Thyroid gland (tissue), 4 donors: ENCODE data around the gene BOLA2B. TPM values are rescaled to one million over a fixed set of nuclear protein-coding genes. Genes with fewer than 3 reads are reported as not detected.

Experiments used
- DNase-seq, 2 donors: peaks; one replicate each; pipeline ENCODE4 v3.0.0-alpha.2; 2019
- H3K27ac ChIP-seq, 3 donors: fragments of 200-600 bp; sonication (generic); 1 replicate in 2 of 3; 2 replicates in 1 of 3; pipeline ENCODE4 v1.5.1; 2016 to 2019; ENCODE audit warnings: mild to moderate bottlenecking in 1 of 3, moderate library complexity in 1 of 3
- H3K27me3 ChIP-seq: fragments of 200-600 bp; sonication (generic); one replicate; pipeline ENCODE4 v1.5.1; 2019
- H3K36me3 ChIP-seq, 2 donors: fragments of 200-600 bp; sonication (generic); one replicate each; pipeline ENCODE4 v1.5.1; 2016 to 2019
- H3K4me1 ChIP-seq, 2 donors: fragments of 200-600 bp; sonication (generic); one replicate each; pipeline ENCODE4 v1.5.1; 2017 to 2019
- H3K4me3 ChIP-seq, 3 donors: fragments of 200-600 bp; sonication (generic); replicated peaks in 1 of 3; 1 replicate in 2 of 3; 2 replicates in 1 of 3; pipeline ENCODE4 v1.5.1; 2016; ENCODE audit warnings: mild to moderate bottlenecking in 1 of 3
- H3K9me3 ChIP-seq: fragments of 200-600 bp; sonication (generic); one replicate; pipeline ENCODE4 v1.5.1; 2017
- CTCF ChIP-seq, 6 experiments: fragments of 200-600 bp in 3 of 6; fragments of 450-650 bp in 3 of 6; sonication (generic) in 3 of 6; IDR thresholded peaks; one replicate each; pipeline ENCODE4 v1.5.1; 2016 to 2019; ENCODE audit warnings: antibody characterized with exemption in 6 of 6, mild to moderate bottlenecking in 2 of 6, inconsistent platforms in 1 of 6, moderate library complexity in 1 of 6
- POLR2A ChIP-seq, 2 donors: fragments of 450-650 bp; IDR thresholded peaks; one replicate each; pipeline ENCODE4 v1.6.1; 2017; ENCODE audit warnings: antibody characterized with exemption in 2 of 2, mild to moderate bottlenecking in 2 of 2, moderate library complexity in 1 of 2
- WGBS, 2 donors: methylation state at CpG; one replicate each; pipeline ENCODE4 v1.1.5; 2017; 5-methylcytosine and 5-hydroxymethylcytosine counted together
- intact Hi-C: fragments of 100-400 bp; cut with DNase I; formaldehyde crosslinking; loops from one replicate; pipeline ENCODE4 v1.15.1; 2023
- total RNA-seq, 4 donors: library from RNA; depleted of rRNA; stranded (reverse); fragments of >200 nt; gene quantifications; one replicate each; pipeline ENCODE4 v1.2.3, GENCODE V29; 2016

Gene BOLA2B
- total RNA-seq, 4 donors from 2014 or later: 2.1 to 150 (median 67.4) TPM

GRCh38 chr16:30152517-30152916, 40.9 kb downstream of the BOLA2B start:
- Histone ChIP-seq H3K36me3 (no peaks in the 10 kb centered on the region), H3K4me3 (no peak overlapping the region), H3K27ac (no peak overlapping the region), H3K9me3 (no peaks in the 10 kb centered on the region), H3K27me3 (no peaks in the 10 kb centered on the region), H3K4me1 (no peaks in the 10 kb centered on the region)
- no peak for DNase-seq
- WGBS, 2 donors: 96 to 98% methylated on average over 9 of the region's 9 CpGs
- TF ChIP-seq CTCF (IDR thresholded peaks at IDR 0.05) (no peak), POLR2A (IDR thresholded peaks at IDR 0.05) (no peak)
- intact Hi-C loops: no loop called here

GRCh38 chr16:30151091-30151490, 42.4 kb downstream of the BOLA2B start:
- WGBS, 2 donors: 91 to 94% methylated on average over 7 of the region's 7 CpGs
- H3K36me3 ChIP-seq: no peaks in the 10 kb centered on the region
- no peaks in the 10 kb centered on the region for H3K9me3 ChIP-seq
- no peak overlapping the region for H3K4me3 ChIP-seq
- no peaks in the 10 kb centered on the region for H3K27me3 ChIP-seq
- intact Hi-C loops: no loop called here
- H3K4me1 ChIP-seq: no peaks in the 10 kb centered on the region
- H3K27ac ChIP-seq: no peak overlapping the region
- DNase-seq: no peak
- TF ChIP-seq POLR2A (IDR thresholded peaks at IDR 0.05): no peak
- no peak for TF ChIP-seq CTCF (IDR thresholded peaks at IDR 0.05)

GRCh38 chr16:30149250-30149930, 44.1 kb downstream of the BOLA2B start:
- Histone ChIP-seq H3K4me3 (no peak overlapping the region), H3K27me3 (no peaks in the 10 kb centered on the region), H3K27ac (no peak overlapping the region), H3K4me1 (no peaks in the 10 kb centered on the region), H3K9me3 (no peaks in the 10 kb centered on the region), H3K36me3 (no peaks in the 10 kb centered on the region)
- DNase-seq: no peak
- TF ChIP-seq CTCF (IDR thresholded peaks at IDR 0.05) (no peak), POLR2A (IDR thresholded peaks at IDR 0.05) (no peak)
- intact Hi-C loops: no loop called here
- 80 to 94% methylated on average over 5 of the region's 5 CpGs for WGBS, 2 donors

GRCh38 chr16:30147843-30148510, 45.5 kb downstream of the BOLA2B start:
- no peak for DNase-seq
- intact Hi-C loops: no loop called here
- 83 to 84% methylated on average over 3 of the region's 3 CpGs for WGBS, 2 donors

More at GRCh38 chr16:30147843-30148510, 45.5 kb downstream of the BOLA2B start:
- no peaks in the 10 kb centered on the region for H3K27me3 ChIP-seq
- no peak overlapping the region for H3K4me3 ChIP-seq
- no peaks in the 10 kb centered on the region for H3K9me3 ChIP-seq
- H3K27ac ChIP-seq: no peak overlapping the region
- no peaks in the 10 kb centered on the region for H3K36me3 ChIP-seq
- TF ChIP-seq CTCF (IDR thresholded peaks at IDR 0.05) (no peak), POLR2A (IDR thresholded peaks at IDR 0.05) (no peak)
- H3K4me1 ChIP-seq: no peaks in the 10 kb centered on the region
